OCI-LY3 (cell line): Measurements from ENCODE around the gene DTNBP1.

Source experiments
- H2AFZ ChIP-seq: fragments of 200-600, 300-600 bp; shearing (Covaris generic); 2 replicates; pipeline ENCODE4 v1.6.0; 2014; ENCODE audit warnings: antibody characterized with exemption, low read depth, low read length
- H3K27ac ChIP-seq: fragments of 200-600, 300-600 bp; sonication (generic); 2 replicates; pipeline ENCODE4 v1.5.1; 2014; ENCODE audit warnings: mild to moderate bottlenecking, low read length, moderate library complexity, mixed read lengths
- H3K27me3 ChIP-seq: fragments of 200-600, 300-600 bp; sonication (generic); 2 replicates; pipeline ENCODE4 v1.6.1; 2014; ENCODE audit warnings: low read depth, low read length, mixed read lengths
- H3K36me3 ChIP-seq: fragments of 200-600, 300-600 bp; sonication (generic); replicated peaks from 2 replicates; pipeline ENCODE3; 2014; ENCODE audit warnings: low read depth, low read length, mixed read lengths
- H3K4me1 ChIP-seq: fragments of 300-600, 200-600 bp; sonication (generic); 2 replicates; pipeline ENCODE4 v1.6.1; 2014; ENCODE audit warnings: low read length, mixed read lengths
- H3K4me2 ChIP-seq: fragments of 200-600, 300-600 bp; sonication (generic); 2 replicates; pipeline ENCODE4 v1.6.1; 2014; ENCODE audit warnings: low read length, mixed read lengths
- H3K4me3 ChIP-seq: fragments of 300-600, 200-600 bp; sonication (generic); 2 replicates; pipeline ENCODE4 v1.5.1; 2014; ENCODE audit warnings: antibody characterized with exemption, mild to moderate bottlenecking, low read length, moderate library complexity
- H3K79me2 ChIP-seq: fragments of 300-600, 200-600 bp; shearing (Covaris generic); 2 replicates; pipeline ENCODE4 v1.6.1; 2014; ENCODE audit warnings: mild to moderate bottlenecking, low read length, mixed read lengths
- H3K9ac ChIP-seq: fragments of 300-600, 200-600 bp; shearing (Covaris generic); 2 replicates; pipeline ENCODE4 v1.6.0; 2014; ENCODE audit warnings: mild to moderate bottlenecking, low read length, moderate library complexity
- H3K9me3 ChIP-seq: fragments of 200-600, 300-600 bp; shearing (Covaris generic); 2 replicates; pipeline ENCODE4 v1.6.1; 2014; ENCODE audit warnings: low read length, mixed read lengths; ENCODE audit not compliant: insufficient read depth
- H4K20me1 ChIP-seq: fragments of 200-600, 300-600 bp; sonication (generic); 2 replicates; pipeline ENCODE4 v1.6.1; 2016; ENCODE audit warnings: low read length, mixed read lengths; ENCODE audit not compliant: insufficient read depth
- EZH2phosphoT487 ChIP-seq: fragments of 200-600 bp; shearing (Covaris generic); IDR thresholded peaks from 2 replicates; pipeline ENCODE4 v1.6.1; 2018; ENCODE audit warnings: antibody characterized with exemption, mixed run types, low read depth
- TF ChIP-seq, protein P1 (sequence below): fragments of 200-600, 300-600 bp; sonication (generic); IDR thresholded peaks from 2 replicates; pipeline ENCODE4 v1.5.1; 2014; ENCODE audit warnings: antibody characterized with exemption, low read length, low read depth

The DTNBP1 gene

DNA sequence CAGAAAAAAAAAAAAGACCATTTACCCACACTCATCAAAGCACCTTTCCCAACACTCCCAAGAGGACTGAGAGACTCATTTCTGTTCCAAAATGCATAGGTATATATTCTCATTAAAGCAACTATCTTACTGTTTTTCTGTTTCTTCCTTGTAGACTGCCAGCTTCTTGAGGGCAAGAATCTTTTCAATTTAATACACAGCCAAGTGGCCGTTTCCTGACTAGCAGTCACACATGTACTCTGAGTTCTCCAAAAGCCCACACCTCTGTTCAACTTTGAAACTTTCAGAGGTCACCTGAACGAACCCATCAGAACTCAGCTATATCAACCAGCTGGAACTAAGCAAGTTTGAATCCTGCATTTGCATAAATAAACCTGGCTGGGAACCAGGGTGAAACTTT, 92.7 kb downstream of the DTNBP1 start:
- no peak overlapping the region for H3K4me2 ChIP-seq
- no peak overlapping the region for H2AFZ ChIP-seq
- H3K27ac ChIP-seq = no peak overlapping the region
- H3K4me1 ChIP-seq = no peaks in the 10 kb centered on the region
- TF ChIP-seq EZH2phosphoT487 = no peak
- TF ChIP-seq, protein P1, sequence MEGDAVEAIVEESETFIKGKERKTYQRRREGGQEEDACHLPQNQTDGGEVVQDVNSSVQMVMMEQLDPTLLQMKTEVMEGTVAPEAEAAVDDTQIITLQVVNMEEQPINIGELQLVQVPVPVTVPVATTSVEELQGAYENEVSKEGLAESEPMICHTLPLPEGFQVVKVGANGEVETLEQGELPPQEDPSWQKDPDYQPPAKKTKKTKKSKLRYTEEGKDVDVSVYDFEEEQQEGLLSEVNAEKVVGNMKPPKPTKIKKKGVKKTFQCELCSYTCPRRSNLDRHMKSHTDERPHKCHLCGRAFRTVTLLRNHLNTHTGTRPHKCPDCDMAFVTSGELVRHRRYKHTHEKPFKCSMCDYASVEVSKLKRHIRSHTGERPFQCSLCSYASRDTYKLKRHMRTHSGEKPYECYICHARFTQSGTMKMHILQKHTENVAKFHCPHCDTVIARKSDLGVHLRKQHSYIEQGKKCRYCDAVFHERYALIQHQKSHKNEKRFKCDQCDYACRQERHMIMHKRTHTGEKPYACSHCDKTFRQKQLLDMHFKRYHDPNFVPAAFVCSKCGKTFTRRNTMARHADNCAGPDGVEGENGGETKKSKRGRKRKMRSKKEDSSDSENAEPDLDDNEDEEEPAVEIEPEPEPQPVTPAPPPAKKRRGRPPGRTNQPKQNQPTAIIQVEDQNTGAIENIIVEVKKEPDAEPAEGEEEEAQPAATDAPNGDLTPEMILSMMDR = no peak
- no peak overlapping the region for H3K9ac ChIP-seq
- no peaks in the 10 kb centered on the region for H3K27me3 ChIP-seq
- H3K9me3 ChIP-seq = no peaks in the 10 kb centered on the region
- no peak overlapping the region for H3K4me3 ChIP-seq
- no peaks in the 10 kb centered on the region for H4K20me1 ChIP-seq
- H3K79me2 ChIP-seq = no peaks in the 10 kb centered on the region
- H3K36me3 ChIP-seq = no peaks in the 10 kb centered on the region

DNA sequence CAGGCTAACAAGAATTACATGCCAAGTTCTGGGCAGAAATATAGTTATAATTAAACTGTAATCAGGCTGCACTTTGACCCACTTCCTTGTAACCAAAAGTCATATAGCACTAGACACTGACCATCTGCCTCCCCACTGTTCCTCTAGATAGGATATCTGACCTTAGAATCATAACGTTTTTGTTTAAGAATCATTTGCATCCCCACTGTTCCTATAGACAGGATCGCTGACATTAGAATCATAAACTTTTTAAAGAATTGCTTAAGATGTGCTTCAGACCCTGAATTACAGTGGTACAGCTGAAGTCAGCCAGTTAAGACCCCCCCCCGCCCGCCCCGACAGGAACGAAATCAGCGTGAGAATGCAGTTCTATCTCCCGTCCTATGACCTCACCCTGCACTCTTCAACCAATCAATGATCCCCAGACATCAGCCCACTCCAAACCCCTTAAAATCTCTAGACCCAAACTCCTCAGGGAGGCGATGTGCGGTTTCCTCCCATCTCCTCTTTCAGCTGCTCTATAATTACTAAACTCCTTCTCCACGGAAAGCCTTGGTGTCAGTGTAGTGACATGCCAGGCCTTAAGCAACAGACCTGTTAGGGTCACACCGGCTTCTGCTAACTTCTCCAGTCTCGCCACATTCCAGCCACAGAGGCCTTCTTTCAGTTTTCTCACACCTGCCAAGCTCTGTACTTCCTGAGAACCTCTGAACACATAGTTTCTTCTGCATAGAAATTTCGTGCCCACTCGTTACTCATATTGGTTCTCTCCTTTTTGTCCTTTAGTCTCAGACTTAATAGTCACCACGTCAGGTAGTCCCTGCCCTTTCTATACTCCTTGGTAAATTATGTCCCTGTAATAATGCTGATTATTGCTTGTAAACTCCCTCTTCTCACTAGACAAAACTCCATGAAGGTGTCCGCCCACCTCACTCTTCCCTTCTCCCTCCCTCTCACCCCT, 93.5 kb downstream of the DTNBP1 start:
- Histone ChIP-seq H3K9ac (no peak overlapping the region), H3K4me1 (no peaks in the 10 kb centered on the region), H3K4me3 (no peak overlapping the region), H2AFZ (no peak overlapping the region), H3K4me2 (no peak overlapping the region), H3K79me2 (no peaks in the 10 kb centered on the region), H3K9me3 (no peaks in the 10 kb centered on the region), H3K27me3 (no peaks in the 10 kb centered on the region), H3K27ac (no peak overlapping the region), H3K36me3 (no peaks in the 10 kb centered on the region), H4K20me1 (no peaks in the 10 kb centered on the region)
- TF ChIP-seq EZH2phosphoT487 = no peak

DNA sequence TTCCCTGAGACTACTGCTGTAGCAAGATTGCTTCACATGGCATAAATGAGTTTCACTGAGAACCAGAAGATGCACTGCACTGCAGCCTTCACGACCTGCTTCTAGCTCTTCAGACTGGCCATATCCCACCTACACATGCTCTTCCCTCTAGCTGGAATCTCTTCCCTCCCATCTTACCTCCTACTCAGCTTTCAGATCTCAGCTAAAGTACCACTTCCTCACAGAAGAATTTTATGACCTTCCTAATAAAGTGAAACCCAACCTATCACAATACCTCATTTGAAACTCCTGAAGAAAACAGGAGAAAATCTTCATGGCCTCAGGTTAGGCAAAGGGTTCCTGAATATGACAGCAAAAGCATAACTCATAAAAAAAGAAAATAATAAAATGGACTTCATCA, 99.9 kb downstream of the DTNBP1 start:
- no peaks in the 10 kb centered on the region for H3K79me2 ChIP-seq
- no peaks in the 10 kb centered on the region for H3K9me3 ChIP-seq
- no peaks in the 10 kb centered on the region for H3K27me3 ChIP-seq
- H3K4me2 ChIP-seq = no peak overlapping the region
- no peak overlapping the region for H2AFZ ChIP-seq
- no peak overlapping the region for H3K9ac ChIP-seq
- H3K27ac ChIP-seq = no peak overlapping the region
- no peaks in the 10 kb centered on the region for H3K36me3 ChIP-seq
- H4K20me1 ChIP-seq = no peaks in the 10 kb centered on the region
- H3K4me3 ChIP-seq = no peak overlapping the region
- no peaks in the 10 kb centered on the region for H3K4me1 ChIP-seq
- TF ChIP-seq, protein P1 = no peak
- no peak for TF ChIP-seq EZH2phosphoT487

DNA sequence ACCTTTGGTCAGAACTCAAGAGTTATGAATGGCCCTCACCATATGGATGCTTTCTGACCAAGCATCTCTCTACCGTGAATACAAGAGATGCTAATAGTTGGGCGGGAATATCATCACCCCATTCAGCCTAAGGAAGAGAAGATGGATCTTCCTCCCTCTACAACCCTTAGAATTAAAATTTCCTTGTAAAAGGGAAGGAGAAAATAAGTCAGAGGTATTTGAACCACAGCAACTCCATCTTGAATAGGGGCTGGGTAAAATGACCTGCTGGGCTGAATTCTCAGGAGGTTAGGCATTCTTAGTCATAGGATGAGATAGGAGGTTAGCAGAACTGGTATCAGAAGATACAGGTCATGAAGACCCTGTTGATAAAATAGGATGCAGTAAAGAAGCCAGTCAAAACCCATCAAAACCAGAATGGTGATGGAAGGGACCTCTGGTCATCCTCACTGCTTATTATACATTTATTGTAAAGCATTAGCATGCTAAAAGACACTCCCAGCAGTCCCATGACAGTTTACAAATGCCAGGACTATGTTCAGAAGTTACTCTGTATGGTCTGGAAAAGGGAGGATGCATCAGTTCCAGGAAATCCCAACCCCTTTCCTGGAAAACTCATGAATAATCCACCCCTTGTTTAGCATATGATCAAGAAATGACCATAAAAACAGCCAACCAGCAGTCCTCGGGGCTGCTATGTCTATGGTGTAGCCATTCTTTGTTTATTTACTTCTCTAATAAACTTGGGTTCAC, 101.2 kb downstream of the DTNBP1 start:
- TF ChIP-seq, protein P1 = no peak
- TF ChIP-seq EZH2phosphoT487 = no peak
- Histone ChIP-seq H3K4me2 (no peak overlapping the region), H3K4me3 (no peak overlapping the region), H3K27ac (no peak overlapping the region), H3K79me2 (no peaks in the 10 kb centered on the region), H3K9ac (no peak overlapping the region), H3K36me3 (no peaks in the 10 kb centered on the region), H3K27me3 (no peaks in the 10 kb centered on the region), H3K4me1 (no peaks in the 10 kb centered on the region), H4K20me1 (no peaks in the 10 kb centered on the region), H3K9me3 (no peaks in the 10 kb centered on the region), H2AFZ (no peak overlapping the region)
